Hematopoietic multipotent progenitor cell treated with erythropoietin and hydrocortisone succinate and interleukin-3 and kit ligand, for 4 days (in vitro differentiated cells): ENCODE results near the gene ARID5B.

Experiments used
- DNase-seq: peaks from one replicate; pipeline ENCODE4 v3.0.0-alpha.2; 2015

ARID5B gene

GRCh38 chr10:62109587-62110293 lies 208.2 kb downstream of the ARID5B start:
- DNase-seq: peak; percentile 61

- DNase-seq: no peak
Observed at GRCh38 chr10:62112300-62112699, 210.8 kb downstream of the ARID5B start.

GRCh38 chr10:62112963-62113362 lies 211.5 kb downstream of the ARID5B start:
- no peak for DNase-seq

- no peak for DNase-seq
Observed at GRCh38 chr10:62113680-62114079, 212.2 kb downstream of the ARID5B start.

- DNase-seq: no peak
Observed at GRCh38 chr10:62115321-62115720, 213.8 kb downstream of the ARID5B start.

GRCh38 chr10:62115842-62116241 lies 214.3 kb downstream of the ARID5B start:
- DNase-seq: no peak

GRCh38 chr10:62116896-62117295 lies 215.4 kb downstream of the ARID5B start:
- no peak for DNase-seq

GRCh38 chr10:62121187-62121530 lies 219.7 kb downstream of the ARID5B start:
- no peak for DNase-seq

- peak; percentile 63 for DNase-seq
Observed at GRCh38 chr10:62127975-62128374, 226.5 kb downstream of the ARID5B start.

GRCh38 chr10:62130948-62131347 lies 229.4 kb downstream of the ARID5B start:
- DNase-seq: no peak

GRCh38 chr10:62131724-62132123 lies 230.2 kb downstream of the ARID5B start:
- DNase-seq: no peak

GRCh38 chr10:62133618-62134017 lies 232.1 kb downstream of the ARID5B start:
- DNase-seq: peak; percentile 38

- no peak for DNase-seq
Observed at GRCh38 chr10:62136931-62137330, 235.4 kb downstream of the ARID5B start.
